Skin of body (tissue), 2 donors: Measurements from ENCODE around the gene WDR4. TPM values are rescaled to one million over a fixed set of nuclear protein-coding genes. Genes with fewer than 3 reads are reported as not detected.
"Not testable (repeated sequence)": the region's sequence is repeated elsewhere in the genome, so short reads cannot be mapped to it uniquely, and the experiment has no call there.

Experiments
- DNase-seq: peaks from one replicate; lab custom pipeline; 2025; lab: John Stamatoyannopoulos, UW
- total RNA-seq: library from RNA; depleted of rRNA; stranded (reverse); fragments of >200 nt; gene quantifications from one replicate; pipeline ENCODE4 v1.2.3, GENCODE V29; 2014

The WDR4 gene
- total RNA-seq, 1 donor from 2014 or later: 8.6 TPM

DNA sequence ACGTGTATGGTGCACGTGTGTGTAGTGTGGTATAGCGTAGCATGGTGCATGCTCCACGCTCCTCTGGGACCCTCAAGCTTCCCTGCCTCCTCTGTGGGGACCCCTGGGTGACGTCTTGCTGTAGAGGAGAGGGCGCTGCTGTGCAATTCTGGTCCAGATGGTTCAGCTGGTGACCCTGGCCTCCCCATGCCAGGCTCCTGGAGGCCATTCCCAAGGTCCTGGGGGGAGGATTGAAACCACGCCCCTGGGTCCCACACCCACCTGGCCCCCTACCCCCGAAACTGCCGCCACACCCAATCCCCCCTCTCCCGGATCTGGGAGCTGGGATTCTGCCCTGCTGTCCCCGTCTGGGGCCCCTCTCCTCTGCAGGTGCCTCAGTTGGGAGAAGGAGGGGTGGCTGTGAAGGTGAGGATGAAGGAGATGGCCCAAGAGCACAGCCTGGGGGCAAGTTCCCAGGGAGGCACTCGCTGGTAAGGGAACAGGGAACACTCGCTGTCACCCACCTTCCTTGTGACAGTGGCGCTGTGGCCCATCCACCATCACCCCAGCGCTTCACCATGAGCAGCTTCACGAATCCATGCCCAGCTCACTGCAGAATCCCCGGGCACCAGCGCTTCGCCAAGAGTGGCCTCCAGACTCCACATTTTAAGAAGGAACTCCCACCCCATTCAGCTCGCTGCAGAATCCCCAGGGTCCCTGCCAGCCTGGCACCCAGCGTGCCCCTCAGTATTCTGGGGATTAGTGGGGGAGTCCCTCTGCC, 38.0 kb downstream of the WDR4 start:
- DNase-seq: no peak

DNA sequence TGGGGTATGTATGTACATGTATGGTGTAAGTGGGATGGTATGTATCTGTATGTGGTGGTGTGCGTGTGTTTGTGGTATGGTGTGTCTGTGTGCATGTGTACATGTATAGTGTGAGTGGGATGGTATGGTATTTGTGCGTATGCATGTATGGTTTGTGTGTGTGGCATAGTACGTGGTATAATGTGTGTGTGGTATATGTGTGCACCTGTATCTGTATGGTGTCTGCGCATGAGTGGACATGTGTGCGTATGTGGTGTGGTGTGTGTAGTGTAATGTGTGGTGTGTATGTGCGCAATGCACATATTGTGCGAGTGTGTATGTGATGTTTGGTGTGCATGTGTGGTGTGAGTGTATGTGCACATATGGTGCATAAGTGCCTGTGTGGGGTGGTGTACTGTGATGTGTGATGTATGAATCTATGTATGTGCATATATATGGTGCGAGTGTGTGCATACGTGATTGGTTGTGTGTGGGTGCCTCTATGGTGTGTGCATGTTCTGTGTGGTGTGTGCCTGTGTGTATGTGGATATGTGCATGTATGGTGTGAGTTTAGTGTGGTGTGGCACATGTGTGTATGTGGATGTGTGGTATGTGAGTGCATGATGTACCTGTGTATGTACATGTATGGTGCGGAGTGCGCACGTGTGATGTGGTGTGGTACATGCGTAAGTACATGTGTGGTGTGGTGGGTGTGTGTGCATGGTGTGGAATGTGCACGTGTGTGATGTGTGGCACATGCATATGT, 38.8 kb downstream of the WDR4 start:
- no peak for DNase-seq

DNA sequence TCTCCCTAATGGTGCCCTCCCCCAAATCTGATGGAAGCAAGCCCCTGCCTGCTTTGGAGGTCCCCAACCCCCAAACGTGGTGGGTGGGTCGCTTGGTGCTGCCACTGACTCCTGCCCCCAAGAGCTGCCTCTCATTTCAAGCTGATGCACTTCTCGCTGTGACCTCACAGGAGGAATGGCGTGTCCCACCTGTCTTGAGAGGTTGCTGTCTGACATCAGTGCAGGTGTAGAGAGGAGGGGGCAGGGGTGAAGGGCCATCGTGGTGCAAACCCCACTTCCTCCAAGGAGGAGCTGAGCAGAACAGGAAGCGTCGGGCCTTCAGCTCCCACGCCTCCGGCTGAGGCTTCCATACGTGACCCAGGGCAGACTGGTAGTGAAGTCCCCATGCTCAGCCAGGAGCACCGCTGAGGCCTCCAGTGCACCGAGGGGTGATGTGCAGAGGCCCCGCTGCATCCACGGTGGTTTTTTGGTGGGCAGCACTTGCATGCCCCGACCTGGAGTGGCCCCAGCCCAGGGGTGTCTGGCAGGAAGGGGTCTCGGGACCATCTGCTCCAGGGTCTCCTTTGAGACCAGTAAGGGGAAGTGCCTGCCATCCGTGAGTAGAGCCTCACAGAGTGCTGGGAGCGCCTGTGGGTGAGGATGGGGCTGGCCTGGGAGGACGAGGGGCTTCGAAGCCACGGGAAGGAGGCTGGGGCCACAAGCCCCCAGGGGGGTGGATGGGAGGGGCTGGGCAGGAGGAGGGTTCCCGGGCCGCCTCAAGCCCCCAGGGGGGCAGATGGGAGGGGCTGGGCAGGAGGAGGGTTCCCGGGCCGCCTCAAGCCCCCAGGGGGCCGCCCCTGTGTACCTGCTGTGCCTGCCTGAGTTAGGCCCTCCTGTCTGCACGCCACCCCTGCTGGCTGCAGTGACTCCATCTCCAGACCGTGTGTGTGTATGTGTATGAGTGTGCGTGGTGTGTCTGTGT, 39.8 kb downstream of the WDR4 start:
- DNase-seq: no peak

DNA sequence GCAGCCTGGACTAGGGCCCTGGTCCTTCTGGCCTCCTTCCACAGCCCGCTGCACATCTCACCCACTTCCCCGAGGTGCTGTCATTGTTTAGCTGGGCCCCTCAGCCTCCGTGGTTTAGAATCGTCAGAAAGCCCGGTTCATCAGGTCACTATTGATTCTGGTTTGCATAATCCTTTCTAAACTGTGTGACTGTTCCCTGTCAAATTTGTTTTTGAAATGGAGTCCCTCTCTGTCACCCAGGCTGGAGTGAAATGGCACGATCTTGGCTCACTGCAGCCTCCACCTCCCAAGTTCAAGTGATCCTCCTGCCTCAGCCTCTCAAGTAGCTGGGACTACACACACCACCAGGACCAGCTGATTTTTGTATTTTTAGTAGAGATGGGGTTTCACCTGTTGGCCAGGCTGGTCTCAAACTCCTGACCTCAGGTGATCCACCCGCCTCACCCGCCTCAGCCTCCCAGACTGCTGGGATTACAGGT, 41.1 kb downstream of the WDR4 start:
- DNase-seq: not testable (repeated sequence)

DNA sequence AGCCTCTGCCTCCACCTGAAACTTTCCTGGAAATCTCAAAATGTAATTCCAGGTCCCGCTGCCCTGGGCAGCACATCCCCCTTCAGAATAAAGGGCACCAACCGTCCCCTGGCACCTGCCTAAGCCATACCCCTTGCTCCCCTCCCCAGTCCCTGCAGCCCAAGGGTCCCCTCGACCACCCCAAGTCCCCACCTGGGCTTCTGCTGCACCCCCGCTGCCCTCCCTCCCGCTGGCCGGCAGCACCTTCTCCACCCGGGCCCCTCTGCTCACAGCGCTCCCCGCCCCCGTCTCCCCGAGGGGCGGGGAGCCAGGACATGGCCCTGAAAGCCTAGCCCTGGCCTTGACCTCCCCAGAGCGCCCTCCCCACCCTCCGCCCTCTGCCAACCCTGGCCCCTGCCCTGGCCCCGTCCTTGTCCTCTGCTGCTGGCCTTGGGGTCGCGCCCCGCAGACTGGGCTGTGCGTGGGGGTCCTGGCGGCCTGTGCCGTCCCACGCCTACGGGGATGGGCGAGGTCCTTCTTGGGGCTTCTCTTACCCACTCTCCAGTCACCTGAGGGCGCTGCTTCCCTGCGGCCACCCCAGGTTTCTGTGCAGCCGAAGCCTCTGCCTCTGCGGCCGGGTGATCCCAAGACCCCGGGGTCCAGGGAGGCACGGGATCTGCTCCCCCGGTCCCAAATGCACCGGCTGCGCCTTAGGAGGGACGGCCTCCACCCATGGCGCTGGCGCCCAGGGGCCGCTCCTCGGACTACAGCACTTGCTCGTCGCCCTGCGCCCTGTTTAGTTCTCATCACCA, 41.7 kb downstream of the WDR4 start:
- DNase-seq: no peak

DNA sequence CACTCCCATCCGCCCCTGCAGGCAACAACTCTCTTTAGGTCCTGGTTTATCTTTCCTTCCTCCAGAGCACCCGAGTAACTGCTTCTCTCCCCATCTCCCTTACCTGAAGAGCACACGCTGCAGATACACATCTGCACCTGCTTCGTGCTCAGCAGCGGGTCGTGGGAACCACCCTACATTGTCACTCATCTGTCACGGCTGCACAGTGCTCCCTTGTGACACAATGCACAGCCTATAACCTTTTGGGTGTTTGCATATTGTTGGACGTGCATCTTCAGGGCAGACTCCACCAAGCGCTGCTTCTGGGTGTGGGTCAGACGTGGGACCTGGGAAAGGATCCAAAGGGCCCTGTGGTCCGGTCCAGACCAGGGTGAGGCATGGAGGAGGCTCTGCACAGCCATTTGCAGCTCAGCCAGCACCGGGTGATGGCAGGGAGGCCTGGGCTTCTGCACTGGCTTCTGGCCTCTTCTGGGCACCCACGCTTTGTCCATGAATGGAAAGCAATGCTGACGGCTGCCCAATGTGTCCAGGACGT, 42.5 kb downstream of the WDR4 start:
- no peak for DNase-seq

DNA sequence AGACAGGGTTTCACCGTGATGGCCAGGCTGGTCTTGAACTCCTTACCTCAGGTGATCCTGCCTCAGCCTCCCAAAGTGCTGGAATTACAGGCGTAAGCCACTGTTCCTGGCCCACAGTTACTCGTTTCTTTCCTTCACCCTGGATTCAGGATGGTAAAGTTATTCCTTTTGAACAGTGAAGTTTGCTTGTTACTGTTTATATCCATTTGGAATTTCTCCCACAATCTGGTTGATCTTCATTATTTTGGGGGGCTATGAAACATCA, 43.0 kb downstream of the WDR4 start:
- DNase-seq: no peak

DNA sequence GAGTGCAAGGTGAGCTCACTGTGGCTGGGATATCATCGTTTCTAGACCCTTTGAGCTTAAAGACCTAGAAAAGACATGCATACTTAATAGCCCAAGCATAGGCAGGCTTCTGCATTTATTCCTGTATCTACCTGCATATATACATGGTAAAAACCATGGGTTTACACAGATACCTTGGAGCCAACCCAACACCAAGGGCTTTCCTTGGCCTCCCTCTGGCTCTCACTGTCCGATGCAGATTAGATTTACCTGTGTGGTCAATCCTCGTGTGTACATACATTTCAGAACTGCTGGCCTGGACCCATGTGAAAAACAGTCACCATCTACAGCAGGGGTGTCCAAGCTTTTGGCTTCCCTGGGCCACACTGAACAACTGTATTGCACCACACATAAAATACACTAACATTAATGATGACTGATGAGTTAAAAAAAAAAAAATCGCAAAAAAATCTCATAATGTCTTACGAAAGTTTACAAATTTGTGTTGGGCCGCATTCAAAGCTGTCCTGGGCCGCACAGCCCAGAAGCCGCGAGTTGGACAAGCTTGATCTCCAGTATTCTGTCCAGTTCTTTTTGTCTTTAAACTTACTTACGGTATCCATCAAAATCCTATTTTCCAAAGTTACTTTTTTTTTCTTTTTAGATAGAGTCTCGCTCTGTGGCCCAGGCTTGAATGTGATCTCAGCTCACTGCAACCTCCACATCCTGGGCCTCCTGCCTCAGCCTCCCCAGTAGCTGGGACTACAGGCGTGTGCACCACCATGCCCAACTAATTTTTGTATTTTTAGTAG, 43.5 kb downstream of the WDR4 start:
- DNase-seq: no peak

DNA sequence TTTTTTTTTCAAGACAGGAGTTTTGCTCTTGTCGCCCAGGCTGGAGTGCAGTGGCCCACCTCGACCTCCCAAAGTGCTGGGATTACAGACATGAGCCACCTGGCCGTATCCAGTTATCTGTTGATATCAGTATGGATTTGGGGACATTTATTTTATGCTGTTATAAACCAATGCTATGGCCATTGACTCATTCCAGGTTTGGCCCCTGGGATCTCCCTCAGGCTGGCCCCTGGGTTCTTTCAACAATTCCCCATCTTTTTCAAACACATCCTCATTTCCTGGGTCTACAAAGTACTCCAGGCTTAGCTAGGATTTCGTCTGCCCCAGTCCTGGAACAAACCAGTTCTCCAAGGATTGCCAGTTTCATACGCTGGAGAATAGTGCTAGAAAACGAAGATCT, 44.1 kb downstream of the WDR4 start:
- DNase-seq: no peak

DNA sequence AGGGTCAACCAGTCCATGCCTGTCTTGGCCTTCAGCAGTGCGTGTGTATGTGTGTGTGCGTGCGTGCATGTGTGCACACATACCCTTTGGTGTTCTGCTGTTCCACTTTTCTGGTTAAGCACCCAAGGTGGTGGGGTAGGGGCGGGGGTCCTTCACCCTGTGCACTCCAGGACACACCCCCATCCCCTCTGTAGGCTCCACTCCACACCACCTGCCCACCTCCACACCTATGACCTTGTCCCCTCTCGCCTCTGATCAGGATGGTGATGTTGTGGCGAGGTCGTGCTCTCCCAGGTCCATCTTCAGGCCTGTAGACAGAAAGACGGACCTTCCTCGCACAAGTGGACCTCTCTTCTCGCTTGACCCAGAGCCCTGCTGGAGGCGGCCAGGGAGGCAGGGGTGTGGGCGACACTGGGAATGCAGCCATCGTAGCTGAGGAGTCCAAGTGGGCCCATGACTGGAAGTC, 44.6 kb downstream of the WDR4 start:
- DNase-seq: no peak

DNA sequence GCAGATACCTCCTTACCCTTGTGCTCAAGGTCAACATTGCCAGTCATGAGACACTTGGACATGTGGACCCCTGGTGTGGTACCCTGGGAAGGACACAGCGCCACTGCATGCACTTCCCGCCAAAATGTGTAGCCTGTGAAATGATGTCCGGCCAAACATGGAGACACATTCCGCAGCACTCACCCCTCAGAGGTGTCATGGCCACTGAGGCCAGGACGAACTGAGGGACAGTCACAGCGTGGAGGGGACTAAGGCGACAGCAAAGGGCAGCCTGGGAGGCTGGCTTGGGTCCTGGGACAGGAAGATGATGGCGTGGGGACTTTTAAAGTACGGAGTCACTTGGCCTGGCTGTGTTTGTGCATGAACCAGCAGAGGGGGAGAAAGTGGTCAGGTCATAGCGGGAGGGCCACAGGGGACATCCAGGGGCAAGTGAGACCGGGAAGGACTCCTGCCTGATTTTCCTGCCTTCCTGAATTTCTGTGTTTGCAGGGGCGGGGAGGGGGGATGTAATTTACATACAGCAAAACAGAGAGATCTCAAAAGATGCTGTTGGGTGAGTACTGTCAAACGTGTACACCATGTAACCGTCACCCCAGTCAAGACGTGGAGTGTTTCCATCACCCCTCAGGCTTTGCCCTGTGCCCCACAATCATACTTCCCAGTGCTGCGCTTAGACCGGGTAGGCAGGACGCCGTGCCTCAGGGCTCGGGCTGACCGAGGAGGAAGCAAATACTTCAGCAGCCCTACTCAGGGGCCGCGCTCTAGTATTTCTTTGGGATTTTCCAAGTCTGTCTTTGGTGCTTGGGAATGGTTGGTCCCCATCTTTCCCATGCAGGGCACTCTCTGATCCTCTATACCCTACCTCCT, 45.2 kb downstream of the WDR4 start:
- no peak for DNase-seq

DNA sequence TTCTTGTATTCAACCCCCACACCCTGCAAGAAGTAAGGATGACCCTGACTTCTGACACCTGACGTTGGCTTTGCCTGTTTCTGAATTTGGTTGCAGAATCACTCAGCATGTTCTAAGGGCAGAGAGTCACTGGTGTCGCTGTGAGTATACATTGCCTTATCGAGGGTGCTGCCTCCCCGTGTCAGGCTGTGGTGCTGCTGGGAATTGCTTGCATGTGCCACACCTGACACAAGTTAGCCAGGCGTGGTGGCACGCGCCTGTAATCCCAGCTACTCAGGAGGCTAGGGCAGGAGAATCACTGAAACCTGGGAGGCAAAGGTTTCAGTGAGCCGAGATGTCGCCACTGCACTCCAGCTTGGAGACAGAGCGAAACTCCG, 45.9 kb downstream of the WDR4 start:
- no peak for DNase-seq

DNA sequence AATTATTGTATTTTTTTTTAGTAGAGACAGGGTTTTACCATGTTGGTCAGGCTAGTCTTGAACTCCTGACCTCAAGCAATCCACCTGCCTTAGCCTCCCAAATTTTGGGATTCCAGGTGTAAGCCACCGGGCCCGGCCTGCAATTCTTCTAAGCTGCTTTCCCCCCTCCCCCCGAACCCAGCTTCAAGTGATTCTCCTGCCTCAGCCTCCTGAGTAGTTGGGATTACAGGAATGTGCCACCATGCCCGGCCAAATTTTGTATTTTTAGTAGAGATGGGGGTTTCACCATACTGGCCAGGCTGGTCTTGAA, 47.1 kb downstream of the WDR4 start:
- not testable (repeated sequence) for DNase-seq

DNA sequence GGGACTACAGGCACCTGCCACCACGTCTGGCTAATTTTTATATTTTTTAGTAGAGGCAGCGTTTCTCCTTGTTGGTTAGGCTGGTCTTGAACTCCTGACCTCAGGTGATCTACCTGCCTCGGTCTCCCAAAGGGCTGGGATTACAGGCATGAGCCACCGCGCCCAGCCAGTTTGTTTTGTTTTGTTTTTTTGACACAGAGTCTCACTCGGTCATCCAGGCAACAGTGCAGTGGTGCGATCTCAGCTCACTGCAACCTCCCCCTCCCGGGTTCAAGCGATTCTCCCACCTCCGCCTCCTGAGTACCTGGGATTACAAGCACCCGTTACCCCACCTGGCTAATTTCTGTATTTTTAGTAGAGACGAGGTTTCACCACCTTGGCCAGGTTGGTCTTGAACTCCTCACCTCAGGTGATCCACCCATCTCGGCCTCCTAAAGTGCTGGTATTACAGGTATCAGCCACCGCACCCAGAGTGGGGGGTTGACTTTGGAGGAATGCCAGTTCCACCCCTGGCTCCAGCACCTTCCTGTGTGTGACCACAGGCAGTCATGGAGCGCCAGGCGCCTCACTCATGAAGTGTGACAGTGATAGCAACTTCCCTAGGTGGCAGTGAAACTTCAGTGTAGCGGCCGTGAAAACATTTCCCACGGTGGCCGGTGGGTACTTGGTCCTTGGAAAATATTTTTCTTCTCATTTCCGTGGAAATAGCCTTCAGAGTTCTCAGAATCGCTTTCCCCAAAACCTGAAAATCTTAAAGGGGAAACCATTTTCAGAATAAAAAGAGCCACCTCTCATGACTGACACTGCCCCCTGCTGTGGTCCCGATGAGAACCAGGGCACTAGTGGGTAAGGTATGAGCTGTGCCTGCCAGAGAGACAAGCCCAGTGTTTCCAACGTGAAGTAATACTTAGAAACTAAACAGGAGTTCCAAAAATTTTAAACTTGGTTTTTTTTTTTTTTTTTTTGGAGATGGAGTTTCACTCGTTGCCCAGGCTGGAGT, 48.6 kb downstream of the WDR4 start:
- DNase-seq: no peak

DNA sequence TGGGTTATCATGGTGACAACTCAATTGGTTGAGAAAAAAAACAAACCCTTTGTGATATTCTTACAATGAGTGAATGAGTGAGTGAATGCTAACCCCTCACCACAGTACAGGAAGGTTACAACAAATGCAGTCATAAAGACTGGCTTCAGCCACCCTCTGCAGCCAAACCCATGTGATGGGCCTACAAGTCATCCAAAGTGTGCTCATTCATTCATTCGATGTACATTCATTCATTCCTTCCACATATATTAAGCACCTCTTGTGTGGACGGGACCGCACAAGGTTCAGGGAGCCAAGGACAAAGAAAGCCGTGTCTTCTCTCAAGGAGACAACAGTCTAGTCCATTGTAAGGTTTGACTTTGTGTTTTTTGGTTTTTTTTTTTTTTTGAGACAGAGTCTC, 49.4 kb downstream of the WDR4 start:
- no peak for DNase-seq

DNA sequence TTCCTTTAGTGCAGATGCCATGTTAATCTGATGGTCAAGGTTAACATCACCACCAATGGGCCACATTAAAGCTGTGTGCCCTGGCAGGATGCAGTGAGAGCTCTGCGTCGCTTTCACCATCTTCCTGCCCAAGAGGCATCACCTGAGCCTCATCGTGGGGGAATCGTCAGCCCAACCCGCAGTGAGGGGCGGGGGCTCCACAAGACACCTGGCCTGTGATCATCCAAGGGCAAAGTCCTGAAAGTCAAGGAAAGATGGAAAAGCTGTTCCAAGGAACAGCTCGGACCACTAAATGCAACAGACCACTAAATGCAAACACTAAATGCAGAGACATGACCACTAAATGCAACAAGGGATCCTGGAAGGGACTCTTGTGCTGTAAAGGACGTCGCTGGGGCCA, 49.9 kb downstream of the WDR4 start:
- DNase-seq: no peak

DNA sequence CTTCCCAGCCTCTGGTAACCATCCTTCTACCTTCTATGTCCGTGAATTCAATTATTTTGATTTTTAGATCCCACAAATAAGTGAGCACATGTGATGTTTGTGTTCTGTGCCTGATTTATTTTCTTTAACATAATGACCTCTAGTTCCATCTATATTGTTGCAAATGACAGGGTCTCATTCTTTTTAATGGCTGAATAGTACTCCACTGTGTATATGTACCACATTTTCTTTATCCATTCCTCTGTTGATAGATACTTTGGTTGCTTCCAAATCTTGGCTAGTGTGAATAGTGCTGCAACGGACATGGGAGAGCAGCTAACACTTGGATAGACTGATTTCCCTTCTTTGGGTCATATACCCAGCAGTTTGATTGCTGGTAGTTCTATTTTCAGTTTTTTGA, 51.8 kb downstream of the WDR4 start:
- DNase-seq: no peak
